GM19455 (cell line): ENCODE results near the gene FNIP1.
"Not testable (repeated sequence)": the region's sequence is repeated elsewhere in the genome, so short reads cannot be mapped to it uniquely, and the experiment has no call there.

ENCODE experiments used
- ATAC-seq: cut with Tn5 transposase; IDR thresholded peaks from one replicate; pipeline ENCODE4 v1.9.1; 2021; ENCODE audit not compliant: unreplicated experiment

The FNIP1 gene

GRCh38 chr5:131693894-131694293 lies 102.9 kb downstream of the FNIP1 start:
- no peak for ATAC-seq

- no peak for ATAC-seq
These were observed 111.2 kb downstream of the FNIP1 start for GRCh38 chr5:131685516-131686171.

- ATAC-seq: no peak
These were observed 112.2 kb downstream of the FNIP1 start for GRCh38 chr5:131684595-131684994.

GRCh38 chr5:131684051-131684450 lies 112.8 kb downstream of the FNIP1 start:
- ATAC-seq: no peak

GRCh38 chr5:131682826-131683225 lies 114.0 kb downstream of the FNIP1 start:
- no peak for ATAC-seq

GRCh38 chr5:131682175-131682574 lies 114.6 kb downstream of the FNIP1 start:
- ATAC-seq: no peak

- ATAC-seq: no peak
These were observed 116.9 kb downstream of the FNIP1 start for GRCh38 chr5:131679911-131680310.

GRCh38 chr5:131678273-131678672 lies 118.5 kb downstream of the FNIP1 start:
- not testable (repeated sequence) for ATAC-seq

- no peak for ATAC-seq
These were observed 119.7 kb downstream of the FNIP1 start for GRCh38 chr5:131677115-131677514.

GRCh38 chr5:131672776-131673175 lies 124.0 kb downstream of the FNIP1 start:
- ATAC-seq: peak; percentile 33

- no peak for ATAC-seq
These were observed 124.7 kb downstream of the FNIP1 start for GRCh38 chr5:131671994-131672655.

- ATAC-seq: no peak
These were observed 125.4 kb downstream of the FNIP1 start for GRCh38 chr5:131671409-131671808.

GRCh38 chr5:131664929-131665328 lies 131.9 kb downstream of the FNIP1 start:
- ATAC-seq: no peak

GRCh38 chr5:131661933-131662332 lies 134.9 kb downstream of the FNIP1 start:
- no peak for ATAC-seq

GRCh38 chr5:131659841-131660240 lies 137.0 kb downstream of the FNIP1 start:
- ATAC-seq: no peak

GRCh38 chr5:131659290-131659689 lies 137.5 kb downstream of the FNIP1 start:
- ATAC-seq: no peak

GRCh38 chr5:131654776-131655175 lies 142.0 kb downstream of the FNIP1 start:
- ATAC-seq: no peak

- no peak for ATAC-seq
These were observed 142.5 kb downstream of the FNIP1 start for GRCh38 chr5:131654309-131654708.

GRCh38 chr5:131649161-131649560 lies 147.7 kb downstream of the FNIP1 start:
- ATAC-seq: no peak

GRCh38 chr5:131647048-131647769 lies 149.6 kb downstream of the FNIP1 start:
- peak; percentile 67 for ATAC-seq

- ATAC-seq: no peak
These were observed 152.0 kb downstream of the FNIP1 start for GRCh38 chr5:131644822-131645221.

GRCh38 chr5:131644370-131644769 lies 152.4 kb downstream of the FNIP1 start:
- no peak for ATAC-seq
